ENCODE data around the gene APOLD1.
"Not testable (repeated sequence)": the region's sequence is repeated elsewhere in the genome, so short reads cannot be mapped to it uniquely, and the experiment has no call there.

The APOLD1 gene

GRCh38 chr12:12835378-12836146 lies 50.1 kb downstream of the APOLD1 start:
- no peak for DNase-seq (ENCODE audit: low read depth)
- H3K4me3 ChIP-seq (ENCODE audit: low read depth, low read length) = no peak overlapping the region

- no peak for DNase-seq (ENCODE audit: low read depth)
- no peak overlapping the region for H3K4me3 ChIP-seq (ENCODE audit: low read depth, low read length)
These were observed 51.1 kb downstream of the APOLD1 start for GRCh38 chr12:12836571-12836970.

- no peak overlapping the region for H3K4me3 ChIP-seq (ENCODE audit: low read depth, low read length)
- DNase-seq (ENCODE audit: low read depth) = peak; percentile 32
These were observed 51.8 kb downstream of the APOLD1 start for GRCh38 chr12:12837025-12837812.

GRCh38 chr12:12837813-12838153 lies 52.3 kb downstream of the APOLD1 start:
- DNase-seq (ENCODE audit: low read depth) = no peak
- no peak overlapping the region for H3K4me3 ChIP-seq (ENCODE audit: low read depth, low read length)

- no peak overlapping the region for H3K4me3 ChIP-seq (ENCODE audit: low read depth, low read length)
- no peak for DNase-seq (ENCODE audit: low read depth)
These were observed 53.5 kb downstream of the APOLD1 start for GRCh38 chr12:12839003-12839395.

- DNase-seq (ENCODE audit: low read depth); H3K4me3 ChIP-seq (ENCODE audit: low read depth, low read length): not testable (repeated sequence)
These were observed 54.0 kb downstream of the APOLD1 start for GRCh38 chr12:12839439-12839838.

GRCh38 chr12:12839873-12840579 lies 54.6 kb downstream of the APOLD1 start:
- peak; percentile 67 for DNase-seq (ENCODE audit: low read depth)
- no peak overlapping the region for H3K4me3 ChIP-seq (ENCODE audit: low read depth, low read length)

GRCh38 chr12:12840580-12840899 lies 55.1 kb downstream of the APOLD1 start:
- H3K4me3 ChIP-seq (ENCODE audit: low read depth, low read length) = no peak overlapping the region
- no peak for DNase-seq (ENCODE audit: low read depth)

All from skeletal muscle cell (primary cell).